ENCODE results near the gene CDH13. TPM values are rescaled to one million over a fixed set of nuclear protein-coding genes. Genes with fewer than 3 reads are reported as not detected.

CDH13 gene
- total and polyA plus RNA-seq, 2 donors (not counting 3 experiments of a cell fraction or from before 2014, with no cell fraction given), result 96.6 to 124 TPM

DNA sequence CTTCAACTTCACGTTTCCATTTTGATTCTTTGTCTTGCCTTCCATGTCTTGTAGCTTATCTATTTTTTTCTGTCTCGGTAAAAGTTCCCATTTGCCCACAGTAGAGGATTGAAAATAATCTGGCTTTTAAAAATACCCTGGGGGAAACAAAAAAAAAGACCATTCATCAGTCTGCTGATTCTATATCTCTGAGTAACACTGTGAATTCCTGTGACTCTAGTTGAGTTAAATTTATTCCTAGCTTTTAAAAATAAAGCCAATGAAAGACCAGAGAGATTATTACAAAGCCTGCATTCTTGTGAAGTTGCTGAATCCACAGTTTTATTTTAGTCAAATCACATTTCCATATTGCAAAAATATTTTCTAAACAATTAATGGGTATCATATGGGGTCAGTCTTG lies 532.3 kb downstream of the CDH13 start:
- Histone ChIP-seq H3K27me3 (ENCODE audit: control insufficient read depth in 2 of 2, insufficient read depth in 2 of 2, low read length in 2 of 2) (no peaks in the 10 kb centered on the region), H3K9me1 (replicated peaks; ENCODE audit: control insufficient read depth, extremely low read depth, insufficient read depth, low read length) (no peaks in the 10 kb centered on the region), H3K9ac (replicated peaks; ENCODE audit: extremely low read depth, insufficient read depth, low read length) (no peak overlapping the region), H3K4me3 (replicated peaks in 1 of 3; ENCODE audit: insufficient read depth in 1 of 3, low read depth in 1 of 3, low read length in 3 of 3) (no peak overlapping the region), H3K79me2 (ENCODE audit: control insufficient read depth, insufficient read depth, low read length) (no peaks in the 10 kb centered on the region), H3K27ac (ENCODE audit: insufficient read depth, low read depth, low read length) (no peak overlapping the region), H2AFZ (ENCODE audit: low read depth, low read length) (no peak overlapping the region), H3K4me1 (ENCODE audit: control insufficient read depth, extremely low read depth, insufficient read depth, low read length) (no peaks in the 10 kb centered on the region), H3K9me3 (replicated peaks; ENCODE audit: control insufficient read depth, insufficient read depth, low read length) (no peaks in the 10 kb centered on the region), H3K36me3 (ENCODE audit: control insufficient read depth in 2 of 2, extremely low read depth in 1 of 2, insufficient read depth in 2 of 2, low read length in 2 of 2) (no peaks in the 10 kb centered on the region), H4K20me1 (replicated peaks; ENCODE audit: control insufficient read depth, extremely low read depth, insufficient read depth, low read length) (no peaks in the 10 kb centered on the region), H3K4me2 (ENCODE audit: insufficient read depth, low read length) (no peak overlapping the region)
- ChIA-PET CTCF (interaction anchor here (0.5 kb wide), 1 partner anchor 288 kb away, joined by 3 read pairs; no protein-coding TSS in a partner anchor), POLR2A (no interaction called here)
- intact Hi-C loops (cut with micrococcal nuclease) (no loop called here), dilution Hi-C loops (cut with MboI; ENCODE audit: extremely low pct_ligation_motif_present, low sequenced_read_pairs) (no loop called here)
- FAIRE-seq (no peak), DNase-seq (ENCODE audit: low read depth, low spot score) (no peak)
- no TSS peak for BruUV-seq (replicated peaks)
- no peak for TF ChIP-seq EZH2 (IDR thresholded peaks at IDR 0.05; ENCODE audit: borderline replicate concordance, low read depth, low read length, severe bottlenecking)
- no peak for TF ChIP-seq POLR2A (IDR thresholded peaks at IDR 0.05; ENCODE audit: low read depth, low read length)
- TF ChIP-seq, protein P1, sequence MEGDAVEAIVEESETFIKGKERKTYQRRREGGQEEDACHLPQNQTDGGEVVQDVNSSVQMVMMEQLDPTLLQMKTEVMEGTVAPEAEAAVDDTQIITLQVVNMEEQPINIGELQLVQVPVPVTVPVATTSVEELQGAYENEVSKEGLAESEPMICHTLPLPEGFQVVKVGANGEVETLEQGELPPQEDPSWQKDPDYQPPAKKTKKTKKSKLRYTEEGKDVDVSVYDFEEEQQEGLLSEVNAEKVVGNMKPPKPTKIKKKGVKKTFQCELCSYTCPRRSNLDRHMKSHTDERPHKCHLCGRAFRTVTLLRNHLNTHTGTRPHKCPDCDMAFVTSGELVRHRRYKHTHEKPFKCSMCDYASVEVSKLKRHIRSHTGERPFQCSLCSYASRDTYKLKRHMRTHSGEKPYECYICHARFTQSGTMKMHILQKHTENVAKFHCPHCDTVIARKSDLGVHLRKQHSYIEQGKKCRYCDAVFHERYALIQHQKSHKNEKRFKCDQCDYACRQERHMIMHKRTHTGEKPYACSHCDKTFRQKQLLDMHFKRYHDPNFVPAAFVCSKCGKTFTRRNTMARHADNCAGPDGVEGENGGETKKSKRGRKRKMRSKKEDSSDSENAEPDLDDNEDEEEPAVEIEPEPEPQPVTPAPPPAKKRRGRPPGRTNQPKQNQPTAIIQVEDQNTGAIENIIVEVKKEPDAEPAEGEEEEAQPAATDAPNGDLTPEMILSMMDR (IDR thresholded peaks at IDR 0.05; ENCODE audit: extremely low read depth in 1 of 2, insufficient read depth in 1 of 2, low read depth in 1 of 2, low read length in 2 of 2), result no peak
- no peak for TF ChIP-seq POLR2AphosphoS5 (IDR thresholded peaks at IDR 0.05; ENCODE audit: insufficient read depth, low read depth, low read length)
- TF ChIP-seq MYC (IDR thresholded peaks at IDR 0.05; ENCODE audit: low read depth, low read length), result no peak
- no peak for TF ChIP-seq MAX (IDR thresholded peaks at IDR 0.05; ENCODE audit: insufficient read depth, insufficient read length)
- no peak for TF ChIP-seq GATA2 (IDR thresholded peaks at IDR 0.05; ENCODE audit: insufficient read depth, insufficient read length, low read depth, low read length)
- TF ChIP-seq FOS (IDR thresholded peaks at IDR 0.05; ENCODE audit: borderline replicate concordance, insufficient read depth, low read length), result no peak
- no peak for TF ChIP-seq JUN (IDR thresholded peaks at IDR 0.05; ENCODE audit: borderline replicate concordance, insufficient read depth, insufficient read length, low read depth)

Measured in endothelial cell of umbilical vein (primary cell).